ENCODE measurements around the gene AFMID. TPM values are rescaled to one million over a fixed set of nuclear protein-coding genes. Genes with fewer than 3 reads are reported as not detected.

The AFMID gene
- total and polyA plus RNA-seq, 9 of the 15 experiments (the other 6 are each of a cell fraction or from before 2014, with no cell fraction given), result 62.1 to 188 (median 74.4) TPM

- TF ChIP-seq E2F6 (IDR thresholded peaks at IDR 0.05; ENCODE audit: borderline replicate concordance in 1 of 2, extremely low read depth in 1 of 2, insufficient read depth in 1 of 2, insufficient read length in 1 of 2, low read depth in 1 of 2, low read length in 1 of 2, poor library complexity in 1 of 2, severe bottlenecking in 1 of 2), result peak; percentile 94 to 98
- no peak for TF ChIP-seq THRAP3 (IDR thresholded peaks at IDR 0.05; ENCODE audit: borderline replicate concordance)
- TF ChIP-seq ATF7 (IDR thresholded peaks at IDR 0.05), result peak; percentile 88
- no peak for TF ChIP-seq ZSCAN29 (IDR thresholded peaks at IDR 0.05)
- TF ChIP-seq HES1 (IDR thresholded peaks at IDR 0.05; ENCODE audit: low read depth), result peak; percentile 48; the same call in 1 of the 2 replicates
- no peak for TF ChIP-seq SAFB (IDR thresholded peaks at IDR 0.05; ENCODE audit: borderline replicate concordance, low read depth, low read length)
- TF ChIP-seq ZNF197 (CRISPR knock-in tag; IDR thresholded peaks at IDR 0.05; ENCODE audit: low read depth), result no peak
- no peak for TF ChIP-seq ZBTB12 (CRISPR knock-in tag; IDR thresholded peaks at IDR 0.05)
- peak; percentile 25 to 28; a peak in 2 of 4 replicates for TF ChIP-seq RAD21 (CRISPR knock-in tag; conservative IDR thresholded peaks at IDR 0.05 in 1 of 2, IDR thresholded peaks at IDR 0.05 in 1 of 2)
- no peak for TF ChIP-seq ILK (tag; IDR thresholded peaks at IDR 0.05; ENCODE audit: borderline replicate concordance, low read depth)
- no peak for TF ChIP-seq ARNT (IDR thresholded peaks at IDR 0.05)
- TF ChIP-seq TCFL5 (CRISPR knock-in tag; conservative IDR thresholded peaks at IDR 0.05), result no peak
- TF ChIP-seq SMAD2 (IDR thresholded peaks at IDR 0.05; ENCODE audit: low read depth, low read length), result no peak
- TF ChIP-seq PCBP2 (IDR thresholded peaks at IDR 0.05; ENCODE audit: low read depth, low read length, poor library complexity, severe bottlenecking), result no peak
- peak; percentile 36; the same call in 1 of the 2 replicates for TF ChIP-seq ZNF740 (CRISPR knock-in tag; IDR thresholded peaks at IDR 0.05)
- TF ChIP-seq ZNF740 (tag; IDR thresholded peaks at IDR 0.05), result no peak
- TF ChIP-seq ZNF445 (CRISPR knock-in tag; IDR thresholded peaks at IDR 0.05; ENCODE audit: low read depth), result no peak
- TF ChIP-seq ZNF253 (CRISPR knock-in tag; conservative IDR thresholded peaks at IDR 0.05), result no peak
- peak; percentile 68 for TF ChIP-seq SOX6 (IDR thresholded peaks at IDR 0.05)
- TF ChIP-seq BRCA1 (IDR thresholded peaks at IDR 0.05), result no peak
- no peak for TF ChIP-seq BRCA1 (CRISPR knock-in tag; IDR thresholded peaks at IDR 0.05)
- no peak for TF ChIP-seq MAFK (IDR thresholded peaks at IDR 0.05; ENCODE audit: low read length)
- no peak for TF ChIP-seq ESRRB (CRISPR knock-in tag; IDR thresholded peaks at IDR 0.05; ENCODE audit: borderline replicate concordance)
- peak; percentile 90 for TF ChIP-seq NFYB (IDR thresholded peaks at IDR 0.05; ENCODE audit: extremely low read depth, insufficient read length)
- TF ChIP-seq CAMTA2 (CRISPR knock-in tag; conservative IDR thresholded peaks at IDR 0.05), result no peak
These were observed at the start of gene AFMID, which contains the start of gene TK1 (continued) for GRCh38 chr17:78186692-78187595.
